NCI-H748 (cell line): ENCODE data around the gene LCE3D.
"Not testable (repeated sequence)": the region's sequence is repeated elsewhere in the genome, so short reads cannot be mapped to it uniquely, and the experiment has no call there.

Source experiments
- DNase-seq: peaks from one replicate; lab custom pipeline; 2025; ENCODE audit not compliant: unreplicated experiment; lab: John Stamatoyannopoulos, UW

LCE3D gene

GRCh38 chr1:152580433-152580832 is at the start of gene LCE3D:
LCE3D (minus strand) TSS chr1:152580516; CDS start chr1:152579936, 580 bp downstream.
- DNase-seq, result no peak

GRCh38 chr1:152626744-152627143 is 46.4 kb upstream of the LCE3D start:
- DNase-seq, result no peak

- no peak for DNase-seq
These were observed 43.0 kb upstream of the LCE3D start for GRCh38 chr1:152623203-152623844.

GRCh38 chr1:152622803-152623202 is 42.5 kb upstream of the LCE3D start, which contains the start of gene LCE3A:
LCE3A (minus strand) TSS chr1:152623103; CDS start chr1:152623103, 0 bp downstream.
- DNase-seq, result no peak

DNA sequence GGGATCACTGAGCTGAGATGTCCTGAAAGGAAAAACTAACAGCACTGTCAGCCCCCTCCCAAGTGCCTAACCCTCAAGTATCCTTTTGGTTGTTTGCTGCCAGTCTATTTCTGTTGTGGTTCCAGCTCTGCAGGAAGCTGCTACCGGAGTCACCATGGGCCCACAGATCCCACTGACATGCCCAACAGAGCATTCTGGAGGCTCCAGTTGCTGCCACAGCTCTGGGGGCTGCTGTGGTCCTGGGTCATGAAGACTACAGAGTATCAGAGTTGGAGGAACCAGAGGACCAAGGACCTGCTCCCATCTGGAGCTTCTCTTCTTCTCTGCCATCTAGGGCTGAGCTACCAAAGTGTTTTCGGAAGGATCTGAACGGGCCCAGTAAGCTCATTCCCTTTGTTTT is 41.7 kb upstream of the LCE3D start:
- no peak for DNase-seq

- DNase-seq, result no peak
These were observed 33.2 kb upstream of the LCE3D start, which contains the start of gene LCE3B for GRCh38 chr1:152613511-152613910. LCE3B (plus strand) TSS chr1:152613811; CDS start chr1:152613811, 0 bp downstream.

- DNase-seq, result no peak
These were observed 19.6 kb upstream of the LCE3D start, which contains the start of gene LCE3C for GRCh38 chr1:152599934-152600333. LCE3C (plus strand) TSS chr1:152600234; CDS start chr1:152600732, 498 bp downstream.

DNA sequence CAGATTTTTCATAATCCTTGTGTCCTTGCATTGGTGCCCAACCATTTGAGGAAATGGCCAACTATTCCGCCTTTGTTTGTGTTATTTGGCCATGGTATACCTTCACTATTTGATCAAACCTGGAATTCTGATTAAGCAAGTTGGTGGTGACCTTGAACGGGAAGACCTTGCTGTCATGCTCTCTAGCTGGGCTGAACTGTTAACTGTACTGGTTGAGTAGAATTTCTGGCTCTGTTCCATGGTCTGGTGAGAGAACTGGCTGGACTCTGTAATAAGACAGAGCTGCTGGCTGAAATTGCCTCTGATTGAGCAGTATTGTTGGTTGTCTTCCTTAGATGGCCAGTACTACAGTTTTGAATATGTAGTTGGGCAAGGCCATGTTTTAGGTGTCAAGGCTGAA is 16.7 kb upstream of the LCE3D start:
- no peak for DNase-seq

GRCh38 chr1:152585586-152585985 is 5.3 kb upstream of the LCE3D start:
- no peak for DNase-seq

DNA sequence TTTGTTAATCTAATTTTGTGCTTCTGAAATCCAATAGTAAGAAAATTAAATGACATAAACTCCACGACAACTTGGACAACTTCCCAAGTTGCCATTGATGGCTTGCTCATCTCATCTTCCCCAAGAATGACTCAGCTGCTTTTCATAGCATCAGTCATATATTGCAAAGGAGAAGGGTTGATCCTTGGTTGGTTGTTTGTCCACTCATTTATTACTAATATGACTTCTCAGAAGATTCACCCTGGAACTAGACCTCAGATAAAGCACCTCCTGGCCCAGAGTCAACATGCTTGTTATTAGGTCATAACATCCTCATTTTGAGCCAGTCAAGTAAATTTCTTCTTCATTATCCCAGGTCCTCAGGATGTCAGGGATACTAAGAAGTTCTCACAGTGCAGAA is 2.3 kb upstream of the LCE3D start:
- DNase-seq, result no peak

DNA sequence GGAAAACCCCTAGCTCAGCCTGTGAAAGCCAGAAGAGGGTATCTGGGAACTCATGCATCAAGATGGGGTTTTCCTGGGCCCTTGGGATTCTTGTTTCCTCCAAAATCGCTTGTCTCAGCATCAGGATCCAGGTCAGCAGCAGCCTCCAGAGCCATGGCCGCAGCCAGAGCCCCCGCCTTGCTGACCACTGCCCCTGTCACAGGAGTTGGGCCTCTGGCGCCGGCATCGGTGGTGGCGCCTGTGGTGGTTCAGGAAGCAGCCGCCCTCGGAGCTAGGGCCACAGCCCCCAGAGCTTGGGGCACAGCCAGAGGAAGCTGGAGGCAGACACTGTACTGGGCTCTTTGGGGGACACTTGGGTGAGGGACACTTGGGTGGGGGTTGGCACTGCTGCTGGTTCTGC is 790 bp downstream of the LCE3D start:
- not testable (repeated sequence) for DNase-seq

GRCh38 chr1:152577168-152577567 is 3.1 kb downstream of the LCE3D start:
- no peak for DNase-seq

- DNase-seq, result no peak
These were observed 13.6 kb downstream of the LCE3D start, which contains the start of gene LCE3E for GRCh38 chr1:152566681-152567080. LCE3E (minus strand) TSS chr1:152566780; CDS start chr1:152566208, 572 bp downstream.

DNA sequence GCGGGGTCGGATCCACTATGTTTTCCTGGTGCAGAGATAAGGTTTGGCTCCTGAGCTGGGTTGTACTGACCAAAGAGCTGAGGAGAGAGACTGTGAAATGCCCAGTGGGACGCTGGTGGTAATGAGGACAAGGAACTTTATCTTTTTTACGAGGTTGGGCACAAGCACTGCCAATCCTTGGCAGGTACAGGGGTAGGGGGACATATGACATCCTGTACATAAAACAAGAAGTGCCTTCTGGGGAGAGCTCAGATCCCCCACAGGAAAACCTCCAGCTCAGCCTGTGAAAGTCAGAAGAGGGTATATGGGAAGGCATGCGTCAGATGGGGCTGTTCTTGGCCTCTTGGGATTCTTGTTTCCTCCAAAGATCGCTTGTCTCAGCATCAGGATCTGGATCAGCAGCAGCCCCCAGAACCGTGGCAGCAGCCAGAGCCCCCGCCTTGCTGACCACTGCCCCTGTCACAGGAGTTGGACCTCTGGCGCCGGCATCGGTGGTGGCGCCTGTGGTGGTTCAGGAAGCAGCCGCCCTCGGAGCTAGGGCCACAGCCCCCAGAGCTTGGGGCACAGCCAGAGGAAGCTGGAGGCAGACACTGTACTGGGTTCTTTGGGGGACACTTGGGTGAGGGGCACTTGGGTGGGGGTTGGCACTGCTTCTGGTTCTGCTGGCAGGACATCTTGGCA is 14.6 kb downstream of the LCE3D start:
- DNase-seq, result no peak

DNA sequence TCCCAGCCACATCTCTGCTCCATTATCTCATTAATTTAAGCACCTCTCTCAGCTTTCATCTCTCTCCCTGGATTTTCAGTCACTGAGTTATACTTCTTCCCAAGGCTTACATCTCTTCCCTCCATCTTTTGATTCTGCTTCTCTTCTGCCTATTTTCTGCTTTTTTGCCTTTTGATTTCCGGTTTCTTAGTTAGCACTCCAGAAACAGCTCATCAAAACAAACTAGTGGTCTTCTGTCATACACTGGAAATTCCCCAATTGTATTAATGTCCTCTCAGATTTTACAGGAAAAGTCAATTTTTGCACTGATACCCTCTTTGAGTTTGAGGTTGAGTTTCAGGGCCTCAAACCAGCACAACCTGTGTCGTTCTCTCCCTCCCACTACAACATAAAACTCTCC is 15.2 kb downstream of the LCE3D start:
- no peak for DNase-seq

- not testable (repeated sequence) for DNase-seq
These were observed 32.0 kb downstream of the LCE3D start for GRCh38 chr1:152548358-152548757.

DNA sequence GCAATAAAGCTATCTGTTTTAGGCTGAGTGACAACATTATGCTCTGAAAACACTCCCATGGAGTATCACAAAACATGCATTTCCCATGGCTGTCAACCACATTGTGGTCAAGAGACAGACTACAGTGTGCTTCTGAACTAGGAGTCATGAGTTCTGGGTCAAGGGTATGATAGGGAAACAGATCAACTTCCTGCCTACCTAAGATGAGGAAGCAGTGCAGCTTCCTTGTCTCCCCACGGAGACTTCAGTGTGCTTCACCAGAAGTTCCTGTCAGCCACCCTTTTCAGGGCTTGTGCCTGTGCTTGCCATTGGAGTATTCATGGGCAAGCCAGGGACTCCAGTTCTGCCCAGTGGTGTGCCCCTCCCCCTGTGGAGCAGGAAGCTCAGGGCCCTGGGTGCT is 33.6 kb downstream of the LCE3D start:
- no peak for DNase-seq

DNA sequence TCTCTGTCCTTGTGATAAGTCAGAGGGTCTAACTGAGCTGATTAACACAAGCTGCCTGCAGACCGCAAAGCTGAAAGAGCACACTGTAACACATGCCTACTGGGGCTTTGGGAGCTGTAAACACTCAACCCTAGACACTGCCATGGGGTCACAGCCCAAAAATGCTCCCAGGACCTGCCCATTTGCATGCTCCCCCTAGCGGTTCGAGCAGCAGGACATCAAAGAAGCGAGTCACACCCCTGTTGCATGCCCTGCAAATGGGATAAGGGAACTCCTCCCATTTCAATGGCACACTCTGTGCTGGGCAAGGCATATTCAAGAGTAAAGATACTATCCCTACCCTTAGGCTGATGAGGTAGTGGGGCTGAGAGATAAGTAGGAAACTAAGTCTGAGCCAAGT is 36.5 kb downstream of the LCE3D start:
- no peak for DNase-seq

DNA sequence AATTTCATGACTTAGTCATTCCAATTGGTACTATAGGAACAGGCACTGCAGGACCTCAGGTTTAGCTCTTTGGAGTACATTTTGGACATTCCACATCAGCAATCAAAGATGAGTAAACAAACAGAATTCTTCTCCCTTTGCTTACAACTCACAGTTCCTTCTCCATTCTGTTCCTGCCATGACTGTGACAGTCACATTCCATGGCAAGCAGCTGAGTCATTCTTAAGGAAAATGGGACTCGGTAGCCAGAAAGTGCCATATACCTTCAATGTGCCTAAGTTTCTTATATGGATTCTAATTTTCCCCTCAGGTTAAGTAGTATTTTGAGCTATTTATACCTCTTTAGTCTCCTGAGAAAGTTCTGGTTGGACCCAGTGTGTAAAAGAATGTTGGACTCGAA is 40.4 kb downstream of the LCE3D start:
- DNase-seq, result no peak

DNA sequence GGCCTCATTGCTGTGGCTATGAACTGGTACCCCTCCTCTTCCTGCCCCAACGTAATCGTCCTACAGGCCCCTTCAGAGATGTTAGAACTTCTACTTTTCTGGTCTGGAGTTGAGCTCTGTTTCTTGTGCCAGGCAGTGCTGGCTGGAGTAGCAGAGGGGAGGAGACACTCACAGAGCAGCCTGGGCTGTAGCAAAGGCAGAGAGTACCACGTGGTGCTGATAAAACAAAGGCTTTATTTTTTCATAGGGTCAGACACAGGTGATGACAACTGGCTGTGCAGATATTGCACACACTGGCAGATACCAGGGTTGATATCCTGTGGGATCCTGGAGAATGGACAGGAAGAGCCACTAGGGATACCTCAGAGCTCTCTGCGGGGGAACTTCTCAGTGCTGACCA is 42.8 kb downstream of the LCE3D start:
- no peak for DNase-seq

GRCh38 chr1:152535774-152536173 is 44.5 kb downstream of the LCE3D start:
- no peak for DNase-seq

GRCh38 chr1:152533327-152533938 is 46.9 kb downstream of the LCE3D start:
- peak; percentile 41 for DNase-seq
